SW480 (cell line): Measurements from ENCODE around the gene CHTF8.
"Not testable (repeated sequence)": the region's sequence is repeated elsewhere in the genome, so short reads cannot be mapped to it uniquely, and the experiment has no call there.

Experiments used
- DNase-seq: peaks from one replicate; pipeline ENCODE4 v3.0.0-alpha.2; 2016; ENCODE audit warnings: low spot score

Gene CHTF8

DNA sequence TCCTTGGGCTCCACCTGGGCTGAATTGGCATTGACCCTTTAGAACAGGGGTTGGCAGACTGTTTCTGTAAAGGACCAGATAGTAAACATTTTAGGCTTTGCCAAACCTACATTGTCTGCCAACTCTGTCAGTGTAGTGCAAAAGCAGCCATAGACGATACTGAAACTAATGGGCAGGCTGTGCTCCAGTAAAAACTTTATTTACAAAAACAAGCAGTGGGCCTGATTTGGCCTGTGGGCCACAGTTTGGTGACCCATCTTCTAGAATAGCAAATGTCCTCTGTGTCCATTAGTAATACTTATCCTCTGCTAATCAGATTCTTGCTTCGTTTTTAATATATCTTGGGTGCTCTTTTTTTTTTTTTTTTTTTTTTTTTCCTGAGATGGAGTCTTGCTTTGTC, 6.2 kb upstream of the CHTF8 start:
- DNase-seq, result no peak

GRCh38 chr16:69133373-69133954, 1.1 kb upstream of the CHTF8 start:
- DNase-seq, result no peak

GRCh38 chr16:69131839-69132423, 457 bp downstream of the CHTF8 start:
- peak; percentile 64 for DNase-seq

GRCh38 chr16:69131167-69131838, 1.1 kb downstream of the CHTF8 start:
- DNase-seq, result no peak

DNA sequence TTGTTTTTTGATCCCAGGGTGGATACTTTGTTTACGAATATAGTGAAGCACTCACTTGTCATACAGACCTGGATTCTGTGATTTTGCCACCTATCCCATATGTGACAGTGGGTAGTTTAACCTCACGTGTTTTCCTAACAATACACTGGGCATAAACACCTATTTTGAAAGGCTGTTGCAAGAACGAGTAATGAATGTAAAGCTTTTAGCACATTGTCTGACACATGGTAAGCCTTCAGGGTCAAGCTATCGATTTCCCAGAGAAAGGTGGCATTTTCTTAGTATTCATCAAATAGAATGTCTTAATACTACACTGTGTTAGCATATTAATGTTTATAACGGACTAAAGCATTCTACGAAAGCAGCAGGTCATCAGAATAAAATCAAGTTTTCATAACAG, 1.9 kb downstream of the CHTF8 start:
- DNase-seq, result no peak

- DNase-seq, result no peak
These were observed 4.3 kb downstream of the CHTF8 start for GRCh38 chr16:69127966-69128510.

DNA sequence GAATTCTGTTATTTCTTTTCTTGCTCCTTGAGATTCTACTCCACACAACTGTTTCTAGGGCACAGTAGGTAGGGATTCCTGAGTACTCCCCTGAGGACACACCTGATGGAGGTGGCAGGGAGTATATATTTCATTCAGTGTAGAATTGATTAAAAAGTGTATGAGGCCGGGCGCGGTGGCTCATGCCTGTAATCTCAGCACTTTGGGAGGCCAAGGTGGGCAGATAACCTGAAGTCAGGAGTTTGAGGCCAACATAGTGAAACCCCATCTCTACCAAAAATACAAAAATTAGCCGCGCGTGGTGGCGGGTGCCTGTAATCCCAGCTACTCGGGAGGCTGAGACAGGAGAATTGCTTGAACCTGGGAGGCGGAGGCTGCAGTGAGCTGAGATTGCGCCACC, 5.6 kb downstream of the CHTF8 start:
- not testable (repeated sequence) for DNase-seq

GRCh38 chr16:69126221-69126620, 6.2 kb downstream of the CHTF8 start:
- DNase-seq, result no peak

DNA sequence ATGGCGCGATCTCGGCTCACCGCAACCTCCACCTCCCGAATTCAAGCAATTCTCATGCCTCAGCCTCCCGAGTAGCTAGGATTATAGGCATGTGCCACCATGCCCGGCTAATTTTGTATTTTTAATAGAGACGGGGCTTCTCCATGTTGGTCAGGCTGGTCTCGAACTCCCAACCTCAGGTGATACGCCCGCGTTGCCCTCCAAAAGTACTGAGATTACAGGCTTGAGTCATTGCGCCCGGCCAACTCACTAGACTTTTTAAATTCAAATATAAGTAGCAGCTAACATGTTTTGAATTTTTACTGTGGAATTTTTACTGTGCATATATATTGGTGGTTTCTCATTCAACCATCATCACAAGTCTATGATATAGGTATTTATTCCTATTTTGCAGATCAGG, 7.4 kb downstream of the CHTF8 start:
- not testable (repeated sequence) for DNase-seq

- DNase-seq, result not testable (repeated sequence)
These were observed 8.0 kb downstream of the CHTF8 start for GRCh38 chr16:69124406-69124805.

- peak; percentile 71 for DNase-seq
These were observed 8.5 kb downstream of the CHTF8 start for GRCh38 chr16:69123910-69124309.

DNA sequence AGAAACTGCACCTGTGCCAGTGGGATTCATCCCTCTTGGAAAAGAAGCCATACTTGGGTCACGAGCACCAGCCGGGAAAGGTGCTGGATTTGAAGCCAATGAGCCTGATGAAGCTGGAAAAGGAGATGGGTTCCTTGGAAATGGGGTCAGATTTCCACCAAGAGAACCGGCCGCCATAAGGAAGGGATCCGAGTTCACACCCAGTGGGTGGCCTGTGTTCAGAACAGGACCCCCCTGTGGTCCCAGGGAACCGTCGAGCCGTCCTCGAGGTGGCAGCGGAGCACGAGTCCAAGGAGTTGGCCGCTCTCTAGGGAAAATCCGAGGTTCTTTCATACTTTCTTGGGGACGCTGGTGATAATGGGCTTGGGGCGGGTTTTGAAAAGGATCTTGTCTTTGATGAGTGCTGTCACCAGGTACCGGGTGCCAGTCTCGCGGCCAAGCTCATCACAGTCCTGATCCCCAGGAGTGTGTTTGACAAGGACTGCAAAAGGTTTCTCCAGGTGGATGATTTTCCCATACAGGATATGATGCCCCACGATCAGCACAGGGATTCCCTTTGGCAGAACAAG, 12.2 kb downstream of the CHTF8 start:
- no peak for DNase-seq

GRCh38 chr16:69119536-69119935, 12.9 kb downstream of the CHTF8 start:
- no peak for DNase-seq

GRCh38 chr16:69118994-69119393, 13.4 kb downstream of the CHTF8 start:
- DNase-seq, result no peak

GRCh38 chr16:69118468-69118867, 13.9 kb downstream of the CHTF8 start:
- no peak for DNase-seq

GRCh38 chr16:69116906-69117305, 15.5 kb downstream of the CHTF8 start:
- DNase-seq, result no peak

GRCh38 chr16:69116256-69116875, 16.0 kb downstream of the CHTF8 start:
- no peak for DNase-seq

- DNase-seq, result no peak
These were observed 16.6 kb downstream of the CHTF8 start for GRCh38 chr16:69115837-69116236.

GRCh38 chr16:69115361-69115760, 17.0 kb downstream of the CHTF8 start:
- DNase-seq, result no peak

DNA sequence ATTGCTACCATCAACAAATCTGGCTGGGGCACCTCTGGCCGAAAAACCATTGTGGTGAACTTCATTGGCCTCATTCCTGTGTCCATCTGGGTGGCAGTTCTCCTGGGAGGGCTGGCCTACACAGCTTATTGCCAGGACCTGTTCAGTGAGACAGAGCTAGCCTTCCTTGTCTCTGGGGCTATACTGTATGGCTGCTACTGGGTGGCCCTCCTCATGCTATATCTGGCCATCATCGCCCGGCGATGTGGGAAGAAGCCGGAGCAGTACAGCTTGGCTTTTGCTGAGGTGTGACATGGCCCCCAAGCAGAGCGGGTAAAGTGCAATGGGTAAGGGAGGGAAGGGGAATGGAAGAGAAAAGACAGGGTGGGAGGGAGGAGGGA, 17.4 kb downstream of the CHTF8 start:
- no peak for DNase-seq

DNA sequence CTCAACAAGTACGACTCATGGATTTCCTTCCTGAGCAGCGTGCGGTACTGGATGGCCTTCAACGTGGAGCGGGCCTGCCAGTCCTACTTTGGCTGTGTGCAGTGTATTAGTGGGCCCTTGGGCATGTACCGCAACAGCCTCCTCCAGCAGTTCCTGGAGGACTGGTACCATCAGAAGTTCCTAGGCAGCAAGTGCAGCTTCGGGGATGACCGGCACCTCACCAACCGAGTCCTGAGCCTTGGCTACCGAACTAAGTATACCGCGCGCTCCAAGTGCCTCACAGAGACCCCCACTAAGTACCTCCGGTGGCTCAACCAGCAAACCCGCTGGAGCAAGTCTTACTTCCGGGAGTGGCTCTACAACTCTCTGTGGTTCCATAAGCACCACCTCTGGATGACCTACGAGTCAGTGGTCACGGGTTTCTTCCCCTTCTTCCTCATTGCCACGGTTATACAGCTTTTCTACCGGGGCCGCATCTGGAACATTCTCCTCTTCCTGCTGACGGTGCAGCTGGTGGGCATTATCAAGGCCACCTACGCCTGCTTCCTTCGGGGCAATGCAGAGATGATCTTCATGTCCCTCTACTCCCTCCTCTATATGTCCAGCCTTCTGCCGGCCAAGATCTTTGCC, 17.9 kb downstream of the CHTF8 start:
- DNase-seq, result no peak

DNA sequence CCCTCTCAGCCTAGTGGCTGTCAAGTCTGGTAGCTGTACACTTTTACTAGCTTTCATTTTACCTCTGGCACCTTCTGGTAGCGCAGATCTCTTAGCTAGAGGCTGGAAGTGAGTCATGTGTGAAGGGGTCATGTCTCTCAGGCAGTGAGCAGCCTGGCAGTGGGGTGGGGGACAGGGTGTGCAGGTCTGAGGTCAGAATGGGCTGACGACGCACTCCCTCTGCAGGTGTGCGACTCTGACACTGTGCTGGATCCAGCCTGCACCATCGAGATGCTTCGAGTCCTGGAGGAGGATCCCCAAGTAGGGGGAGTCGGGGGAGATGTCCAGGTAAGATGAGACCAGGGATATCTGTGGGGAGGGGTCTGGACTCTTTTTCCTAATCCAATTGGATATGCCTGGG, 19.2 kb downstream of the CHTF8 start:
- no peak for DNase-seq
